Activated T-cell treated with anti-CD3 and anti-CD28 coated beads for 4 hours (primary cell): ENCODE data around the gene NAA80.
"Not testable (repeated sequence)": the region's sequence is repeated elsewhere in the genome, so short reads cannot be mapped to it uniquely, and the experiment has no call there.

Experiments used
- DNase-seq: peaks from one replicate; pipeline ENCODE4 v3.0.0-alpha.2; 2020

The NAA80 gene

DNA sequence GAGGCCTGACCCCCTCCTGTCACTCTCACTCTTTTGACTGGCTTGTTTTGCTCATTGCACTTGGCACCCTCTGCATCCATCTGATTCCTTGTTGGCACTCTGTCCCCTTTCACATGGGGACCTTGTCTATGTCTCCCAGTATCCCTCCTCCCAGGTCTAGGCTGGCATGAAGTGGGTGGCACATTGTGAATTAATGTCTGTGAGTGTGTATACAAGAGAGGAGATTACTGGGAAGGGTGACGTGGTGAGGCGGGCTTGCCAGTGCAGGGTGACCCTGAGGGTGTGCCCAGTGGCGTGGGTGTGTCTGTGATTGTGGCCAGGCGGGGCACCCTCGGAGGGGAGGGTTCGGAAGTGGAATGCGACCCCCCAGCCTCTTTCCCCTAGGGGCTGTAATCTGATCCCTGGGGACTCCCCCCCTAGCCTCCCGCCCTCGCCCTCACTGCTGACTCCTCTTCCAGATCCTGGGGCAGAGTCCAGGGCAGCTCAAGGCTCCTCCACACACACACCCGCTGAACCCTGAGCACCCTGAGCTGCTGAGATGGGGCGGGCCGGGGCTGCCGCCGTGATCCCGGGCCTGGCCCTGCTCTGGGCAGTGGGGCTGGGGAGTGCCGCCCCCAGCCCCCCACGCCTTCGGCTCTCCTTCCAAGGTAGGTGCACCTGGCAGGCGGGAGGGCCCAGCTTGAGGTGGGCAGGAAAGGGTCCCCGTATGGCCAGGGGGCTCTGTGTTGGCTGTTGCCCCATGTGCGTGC, 30.3 kb downstream of the NAA80 start, which contains the start of gene SEMA3B:
Gene SEMA3B, plus strand, starts transcription at position 445 of the 749 bp plus-strand sequence. Its CDS starts 94 bp downstream, at position 539.
- DNase-seq, result no peak

DNA sequence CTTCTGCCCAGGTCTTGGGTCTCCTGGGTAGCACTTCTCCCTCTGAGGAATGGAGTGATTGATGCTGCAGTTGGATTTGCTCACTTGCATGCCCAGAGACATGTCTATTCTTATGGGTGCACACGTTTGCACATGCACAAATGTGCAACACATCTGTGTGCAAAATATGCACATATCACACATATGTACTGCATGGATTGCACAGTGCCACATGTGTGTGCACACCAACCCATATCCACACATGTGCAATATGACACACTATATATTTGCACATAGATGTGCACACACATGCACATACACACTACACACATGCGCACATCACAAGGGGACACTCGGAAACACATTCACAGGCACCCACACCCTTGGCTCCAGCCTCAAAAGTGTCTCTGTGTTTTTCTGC, 30.9 kb downstream of the NAA80 start:
- no peak for DNase-seq

- DNase-seq, result no peak
These were observed 31.8 kb downstream of the NAA80 start for GRCh38 chr3:50267280-50267913.

DNA sequence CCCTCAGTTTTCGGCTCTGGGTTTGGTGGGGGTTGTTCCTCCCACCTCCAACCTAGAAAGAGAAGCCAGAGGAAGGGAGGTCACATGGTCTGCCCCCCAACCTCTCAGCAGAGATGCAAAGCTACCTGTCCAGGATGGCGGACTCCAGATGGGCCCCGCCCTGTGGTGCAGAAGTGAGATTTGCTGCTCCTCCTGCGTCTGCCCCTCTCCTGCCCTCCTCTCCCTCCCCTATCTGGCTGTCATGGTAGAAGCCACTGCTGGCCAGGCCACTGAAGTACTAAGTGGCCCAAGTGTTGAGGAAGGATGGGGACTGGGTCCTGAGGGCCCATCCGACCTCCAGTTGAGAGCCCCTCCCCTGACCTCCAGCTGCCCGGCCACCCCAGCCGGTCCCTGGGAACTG, 32.4 kb downstream of the NAA80 start:
- no peak for DNase-seq

GRCh38 chr3:50266017-50266416, 33.2 kb downstream of the NAA80 start:
- no peak for DNase-seq

DNA sequence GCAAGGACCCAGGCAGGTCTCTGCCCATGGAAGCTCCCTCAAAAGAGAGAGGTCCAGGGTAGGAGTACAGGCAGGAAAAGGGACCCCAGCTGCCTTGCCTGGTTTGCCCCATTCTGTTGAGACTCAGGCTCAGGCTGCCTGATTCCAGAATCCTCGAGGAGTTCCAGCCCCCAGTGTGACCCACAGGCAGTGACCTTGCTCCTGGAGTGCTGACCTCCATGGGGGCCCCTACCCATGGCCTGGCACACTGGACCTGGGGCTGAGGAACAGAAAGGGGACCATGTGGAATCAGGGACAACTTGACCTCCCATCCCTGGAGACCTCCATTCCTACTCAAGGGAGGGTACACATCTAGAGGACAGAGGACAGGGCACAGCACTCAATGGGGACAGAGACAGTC, 33.6 kb downstream of the NAA80 start:
- DNase-seq, result no peak

GRCh38 chr3:50264964-50265485, 34.2 kb downstream of the NAA80 start:
- DNase-seq, result no peak

DNA sequence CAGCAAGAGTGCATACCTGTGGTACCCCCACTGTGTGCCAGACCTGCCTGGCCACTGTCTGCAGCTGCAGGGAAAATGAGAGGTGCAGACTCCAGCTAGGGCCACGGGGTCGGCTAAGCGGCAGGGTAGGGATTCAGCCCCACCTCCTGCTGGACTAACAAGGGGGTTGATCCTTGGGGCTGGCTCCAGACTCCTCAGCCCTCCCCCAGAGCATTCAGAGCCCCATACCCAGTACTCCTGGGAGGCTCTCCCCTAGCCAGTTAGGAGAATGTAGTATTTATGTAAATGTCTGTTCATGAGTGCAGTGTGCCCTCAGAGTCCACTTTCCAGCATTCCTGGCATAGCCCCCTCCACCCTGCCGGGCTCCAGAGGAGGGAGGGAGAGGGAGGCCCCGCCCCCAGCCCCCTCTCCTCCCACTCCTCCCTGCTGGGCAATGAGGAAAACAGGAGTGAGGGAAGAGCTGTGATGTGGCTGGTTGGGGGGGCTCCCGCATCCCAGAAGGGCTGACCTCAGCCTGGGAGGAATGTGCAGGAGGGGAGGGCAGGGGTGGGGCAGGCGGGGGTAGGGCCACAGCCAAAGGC, 34.7 kb downstream of the NAA80 start:
- DNase-seq, result no peak

DNA sequence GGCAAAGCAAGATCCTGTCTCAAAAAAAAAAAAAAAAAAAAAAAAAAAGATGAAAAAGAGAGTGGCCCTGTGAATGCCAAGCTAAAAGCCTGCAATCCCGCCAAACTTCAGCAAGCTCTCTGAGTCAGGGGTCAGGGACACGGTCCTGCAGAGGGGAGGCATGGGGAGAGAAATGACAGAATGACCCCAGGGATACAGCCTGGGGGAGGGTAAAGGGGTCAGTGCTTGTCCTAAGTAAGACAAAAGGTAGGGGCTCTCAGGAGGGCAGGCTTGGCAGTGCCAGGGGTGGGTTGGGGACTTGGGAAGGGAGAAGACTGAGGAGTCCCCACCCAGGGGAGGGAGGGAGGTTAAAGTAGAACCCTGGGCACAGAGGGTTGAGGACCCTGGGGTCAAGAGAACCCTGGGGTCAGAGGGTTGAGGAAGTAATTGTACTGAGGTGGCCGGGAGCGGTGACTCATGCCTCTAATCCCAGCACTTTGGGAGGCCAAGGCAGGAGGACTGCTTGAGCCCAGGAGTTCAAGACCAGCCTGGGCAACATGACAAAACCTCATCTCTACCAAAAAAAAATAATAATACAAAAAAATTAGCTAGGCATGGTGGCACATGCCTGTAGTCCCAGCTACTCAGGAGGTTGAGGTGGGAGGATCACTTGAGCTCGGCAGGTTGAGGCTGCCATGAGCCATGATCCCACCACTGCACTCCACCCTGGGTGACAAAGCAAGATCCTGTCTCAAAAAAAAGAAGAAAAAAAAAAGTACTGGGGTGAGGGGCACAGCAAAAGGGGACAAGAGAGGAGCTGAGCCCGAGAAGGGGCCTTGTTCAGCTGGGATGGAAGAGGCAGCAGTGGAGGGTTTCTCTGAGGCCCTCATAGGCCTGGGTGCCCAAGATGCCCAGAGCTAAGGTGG, 35.5 kb downstream of the NAA80 start:
- DNase-seq, result no peak

DNA sequence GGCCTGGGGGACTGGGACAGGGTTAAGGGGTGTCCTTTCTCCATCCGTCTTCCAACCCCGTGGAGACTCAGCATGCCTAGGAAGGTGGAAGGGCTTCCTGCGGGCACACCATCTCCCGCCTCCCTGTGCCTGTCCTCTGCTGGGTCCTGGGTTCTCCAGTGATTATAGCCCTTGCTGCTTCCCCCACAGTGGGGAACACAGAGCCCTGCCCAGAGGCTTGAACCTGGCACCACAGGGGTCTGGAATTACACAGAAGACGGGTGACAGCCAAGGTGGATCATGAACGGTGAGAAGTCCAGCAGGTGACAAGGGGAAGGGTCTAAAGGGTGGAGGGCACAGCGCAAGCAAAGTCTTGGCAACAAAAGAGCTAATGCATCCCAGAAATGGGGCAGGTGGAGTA, 36.4 kb downstream of the NAA80 start:
- no peak for DNase-seq

DNA sequence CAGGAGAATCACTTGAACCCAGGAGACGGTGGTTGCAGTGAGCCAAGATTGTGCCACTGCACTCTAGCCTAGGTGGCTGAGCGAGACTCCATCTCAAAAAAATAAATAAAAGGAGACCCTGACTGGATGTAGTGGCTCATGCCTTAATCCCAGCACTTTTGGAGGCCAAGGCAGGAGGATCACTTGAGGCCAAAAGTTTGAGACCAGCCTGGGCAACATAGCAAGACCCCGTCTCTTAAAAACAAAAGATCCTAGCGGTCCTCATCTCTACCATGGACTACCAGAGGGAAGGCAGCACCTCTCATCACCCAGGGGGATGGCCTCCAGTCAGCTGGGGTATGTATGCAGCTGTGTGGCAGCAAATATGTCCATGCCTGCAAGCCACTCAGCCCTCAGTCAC, 37.0 kb downstream of the NAA80 start:
- not testable (repeated sequence) for DNase-seq

DNA sequence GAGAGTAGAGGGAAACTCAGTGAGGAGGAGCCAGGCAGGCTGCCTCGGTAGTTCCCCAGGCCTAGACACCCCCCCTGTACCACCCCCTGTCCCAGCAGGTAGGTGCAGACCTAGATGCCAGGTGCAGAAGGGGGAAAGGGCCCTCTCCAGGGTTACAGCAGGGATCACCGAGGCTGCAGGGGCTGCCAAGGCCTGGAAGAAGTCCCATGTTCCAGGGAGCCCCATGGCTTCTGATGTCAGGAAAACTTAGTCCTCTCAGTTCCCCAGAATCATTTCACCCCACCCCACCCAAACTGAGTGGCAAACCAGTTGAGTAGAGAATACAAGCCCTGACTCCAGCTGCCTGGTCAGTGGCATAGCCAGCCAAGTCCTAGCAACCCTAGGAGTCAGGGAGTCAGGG, 37.7 kb downstream of the NAA80 start:
- no peak for DNase-seq

- DNase-seq, result no peak
These were observed 38.2 kb downstream of the NAA80 start for GRCh38 chr3:50260942-50261441.

DNA sequence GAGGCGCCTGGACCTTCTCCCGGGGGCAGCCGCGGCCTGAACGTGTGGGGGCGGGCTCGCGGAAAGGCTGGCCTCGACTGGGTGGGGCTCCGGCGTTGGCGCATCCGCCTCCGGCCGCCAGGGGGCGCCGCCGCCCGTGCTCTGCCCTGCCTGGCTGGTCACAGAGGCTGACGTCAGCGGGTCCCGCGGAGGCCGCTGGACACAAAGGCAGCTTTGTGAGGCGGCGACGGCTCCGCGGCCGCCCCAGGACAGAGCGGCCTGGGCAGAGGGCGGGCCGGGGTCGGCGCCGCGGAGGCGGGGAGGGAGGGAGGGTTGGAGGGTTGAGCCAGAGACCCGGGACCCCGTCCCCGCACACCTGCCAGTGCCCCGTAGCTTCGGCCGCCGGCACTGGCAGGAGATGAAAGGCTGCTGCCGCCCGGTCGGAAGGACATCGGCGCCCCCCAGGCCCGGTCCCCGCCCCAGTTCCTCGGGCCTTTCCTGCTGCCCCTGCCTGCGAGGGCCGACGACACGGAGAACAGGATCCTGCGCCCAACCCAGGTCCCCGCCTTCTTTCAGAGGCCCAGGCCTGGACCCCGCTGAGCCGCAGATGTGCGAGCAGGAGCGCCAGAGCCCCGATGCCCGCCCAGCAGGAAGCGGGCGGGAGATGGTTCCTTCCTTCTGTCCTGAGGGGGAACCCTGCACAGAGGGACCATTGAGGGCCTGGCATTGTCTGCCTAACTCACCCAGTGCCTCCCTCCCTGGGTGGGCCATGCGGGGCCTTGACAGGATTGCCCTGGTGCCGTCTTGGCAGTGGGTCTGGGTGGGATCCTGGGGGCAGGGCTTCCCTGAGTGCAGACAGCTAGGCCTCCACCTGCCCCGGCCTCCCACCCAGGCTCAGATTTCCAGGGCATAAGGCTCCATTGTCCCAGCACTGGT, 38.9 kb downstream of the NAA80 start:
- peak; percentile 69 for DNase-seq

GRCh38 chr3:50259432-50260026, 39.7 kb downstream of the NAA80 start:
- no peak for DNase-seq

DNA sequence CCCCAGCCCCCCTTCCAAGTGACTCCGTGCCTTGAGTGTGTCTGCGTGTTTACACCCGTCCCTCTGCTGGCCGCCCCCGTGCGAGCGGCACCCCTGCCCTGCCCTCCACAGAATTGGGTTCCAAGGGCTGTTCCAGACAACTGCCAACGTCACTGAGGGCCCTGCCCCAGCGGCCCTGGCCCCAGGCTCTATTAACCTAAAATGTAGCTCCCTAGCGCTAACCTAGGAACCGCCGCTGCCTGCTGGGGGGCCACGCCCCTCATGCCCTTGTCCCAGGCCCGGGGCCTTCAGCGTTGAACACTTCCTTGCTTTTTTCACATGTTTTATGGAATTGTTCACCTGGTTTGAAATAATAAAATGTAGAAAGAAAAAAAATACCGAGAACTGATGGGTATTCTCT, 40.2 kb downstream of the NAA80 start:
- DNase-seq, result no peak

GRCh38 chr3:50258029-50258680, 41.0 kb downstream of the NAA80 start:
- DNase-seq, result no peak

DNA sequence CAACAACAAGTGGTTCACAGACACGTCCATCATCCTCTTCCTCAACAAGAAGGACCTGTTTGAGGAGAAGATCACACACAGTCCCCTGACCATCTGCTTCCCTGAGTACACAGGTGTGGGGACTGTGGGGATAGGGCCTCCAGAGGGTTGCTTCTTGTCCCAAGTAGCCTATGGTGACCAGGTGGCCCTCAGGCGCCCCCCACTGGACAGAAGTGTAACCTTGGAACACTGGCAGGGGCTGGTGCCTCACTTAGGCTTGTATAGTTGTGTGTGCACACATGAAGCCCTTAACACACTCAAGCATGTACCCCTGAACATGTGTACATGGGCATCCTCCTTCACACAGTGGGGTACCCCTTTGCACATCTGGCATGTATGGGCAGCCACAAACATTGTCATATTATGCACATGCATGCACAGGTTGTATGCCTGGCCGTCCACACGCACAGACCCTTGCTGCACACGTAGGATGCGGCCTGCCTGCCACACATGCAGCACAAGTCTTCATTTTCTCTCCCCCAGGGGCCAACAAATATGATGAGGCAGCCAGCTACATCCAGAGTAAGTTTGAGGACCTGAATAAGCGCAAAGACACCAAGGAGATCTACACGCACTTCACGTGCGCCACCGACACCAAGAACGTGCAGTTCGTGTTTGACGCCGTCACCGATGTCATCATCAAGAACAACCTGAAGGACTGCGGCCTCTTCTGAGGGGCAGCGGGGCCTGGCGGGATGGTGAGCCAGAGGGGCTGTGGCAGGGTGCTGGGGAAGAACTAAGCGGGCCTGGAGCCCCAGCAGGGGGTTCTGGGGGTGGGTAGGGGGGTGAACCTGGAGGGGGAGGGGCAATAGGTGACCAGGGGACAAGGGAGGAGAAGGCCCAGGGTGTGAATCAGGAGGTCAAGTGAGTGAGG, 42.0 kb downstream of the NAA80 start:
- no peak for DNase-seq

- DNase-seq, result no peak
These were observed 44.0 kb downstream of the NAA80 start for GRCh38 chr3:50255251-50255615.
